Left ventricle myocardium inferior (tissue), 1 donor: ENCODE measurements around the gene WWP2. TPM values are rescaled to one million over a fixed set of nuclear protein-coding genes. Genes with fewer than 3 reads are reported as not detected.

Experiments
- DNase-seq: peaks from one replicate; pipeline ENCODE4 v3.0.0-alpha.2; 2020
- H3K27ac ChIP-seq: fragments of 200-600 bp; replicated peaks from 2 replicates; pipeline ENCODE4 v1.8.0; 2021
- H3K27me3 ChIP-seq: fragments of 200-600 bp; 2 replicates; pipeline ENCODE4 v1.8.0; 2021; ENCODE audit warnings: low read depth
- H3K36me3 ChIP-seq: fragments of 200-600 bp; 2 replicates; pipeline ENCODE4 v1.8.0; 2021
- H3K4me1 ChIP-seq: fragments of 200-600 bp; 2 replicates; pipeline ENCODE4 v1.8.0; 2021
- H3K4me3 ChIP-seq: fragments of 200-600 bp; 2 replicates; pipeline ENCODE4 v1.8.0; 2021; ENCODE audit warnings: mild to moderate bottlenecking, moderate library complexity
- H3K9me3 ChIP-seq: fragments of 200-600 bp; replicated peaks from 2 replicates; pipeline ENCODE4 v1.8.0; 2021
- CTCF ChIP-seq: fragments of 200-600 bp; IDR thresholded peaks from 2 replicates; pipeline ENCODE4 v1.8.0; 2021; ENCODE audit warnings: antibody characterized with exemption, mild to moderate bottlenecking, borderline replicate concordance
- intact Hi-C: fragments of 100-400 bp; cut with micrococcal nuclease; formaldehyde crosslinking; loops from one replicate; pipeline ENCODE4 v1.11.0; 2022
- total RNA-seq: library from RNA; stranded (reverse); fragmentation: NEBNext Ultra II Directional; extraction: Animal tissue kit (Norgen Biotek cat#: 25700); gene quantifications from one replicate; pipeline ENCODE4 v1.2.1, GENCODE V29; 2021
- donor health status: DM: no; HTN: yes; CAD: no; lungs with severe emphysema.

WWP2 gene
- total RNA-seq, 1 donor from 2014 or later: 21.3 TPM

DNA sequence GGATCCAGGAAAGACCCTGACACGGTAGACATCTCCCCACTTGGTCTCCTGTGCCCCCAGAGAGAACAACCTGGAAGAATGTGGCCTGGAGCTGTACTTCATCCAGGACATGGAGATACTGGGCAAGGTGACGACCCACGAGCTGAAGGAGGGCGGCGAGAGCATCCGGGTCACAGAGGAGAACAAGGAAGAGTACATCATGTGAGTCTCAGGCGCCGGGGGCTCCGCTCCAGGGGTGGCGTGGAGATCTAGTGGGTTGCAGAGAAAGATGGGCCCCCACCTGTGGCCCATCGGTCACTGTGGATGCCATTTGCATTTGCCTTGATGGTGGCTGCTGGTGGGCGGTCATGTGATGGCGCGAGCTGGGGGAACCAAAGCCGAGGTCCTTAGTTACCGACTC lies 174.1 kb downstream of the WWP2 start:
- Histone ChIP-seq H3K36me3 (peaks cover 100% of the 10 kb centered on the region), H3K27me3 (no peaks in the 10 kb centered on the region), H3K27ac (no peak overlapping the region), H3K4me1 (no peaks in the 10 kb centered on the region), H3K9me3 (no peaks in the 10 kb centered on the region), H3K4me3 (no peak overlapping the region)
- intact Hi-C loops: no loop called here
- no peak for TF ChIP-seq CTCF
- no peak for DNase-seq

DNA sequence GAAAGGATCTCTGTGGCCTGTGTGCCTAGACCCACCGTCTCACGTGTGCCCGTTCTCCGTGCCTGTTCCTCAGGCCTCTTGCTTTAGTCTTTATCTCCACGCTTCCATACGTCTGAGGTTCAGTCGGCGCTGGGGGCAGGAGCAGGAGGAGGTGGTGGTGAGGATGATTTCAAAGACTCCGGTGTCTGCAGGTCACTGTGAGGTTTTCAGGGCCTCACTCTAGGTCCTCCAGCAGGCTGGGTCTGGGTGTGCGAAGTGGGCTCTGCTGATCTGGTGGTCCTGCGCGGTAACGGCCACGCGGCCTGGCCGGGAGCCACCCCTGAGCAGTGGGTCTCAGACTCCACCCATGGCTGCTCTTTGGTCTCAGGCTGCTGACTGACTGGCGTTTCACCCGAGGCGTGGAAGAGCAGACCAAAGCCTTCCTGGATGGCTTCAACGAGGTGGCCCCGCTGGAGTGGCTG lies 174.6 kb downstream of the WWP2 start:
- peaks cover 96% of the 10 kb centered on the region for H3K36me3 ChIP-seq
- H3K4me3 ChIP-seq: no peak overlapping the region
- no peaks in the 10 kb centered on the region for H3K4me1 ChIP-seq
- no peak overlapping the region for H3K27ac ChIP-seq
- no peak for TF ChIP-seq CTCF
- H3K27me3 ChIP-seq: no peaks in the 10 kb centered on the region
- no peaks in the 10 kb centered on the region for H3K9me3 ChIP-seq
- intact Hi-C loops: no loop called here
- DNase-seq: no peak

DNA sequence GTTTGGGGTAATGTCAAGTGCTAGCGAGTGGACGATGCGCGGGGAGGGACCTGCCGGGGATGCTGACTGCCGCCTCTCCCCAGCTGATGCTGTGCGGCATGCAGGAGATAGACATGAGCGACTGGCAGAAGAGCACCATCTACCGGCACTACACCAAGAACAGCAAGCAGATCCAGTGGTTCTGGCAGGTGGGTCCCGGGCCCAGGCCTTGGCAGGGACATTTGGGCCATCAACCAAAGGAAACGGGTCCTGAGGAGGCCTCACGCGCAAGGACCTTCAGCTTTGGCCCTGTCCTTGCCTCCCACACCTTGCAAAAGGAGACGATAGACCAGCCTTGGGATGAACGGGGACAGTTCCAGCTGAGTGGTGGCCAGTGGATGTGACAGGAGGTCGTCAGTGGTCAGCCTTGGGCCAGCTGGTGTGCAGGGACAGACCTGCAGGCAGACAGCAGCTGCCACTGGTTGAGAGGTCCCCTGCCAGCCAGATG lies 175.4 kb downstream of the WWP2 start:
- Histone ChIP-seq H3K27ac (no peak overlapping the region), H3K4me1 (peaks cover 5% of the 10 kb centered on the region), H3K36me3 (peaks cover 88% of the 10 kb centered on the region), H3K4me3 (no peak overlapping the region), H3K27me3 (no peaks in the 10 kb centered on the region), H3K9me3 (no peaks in the 10 kb centered on the region)
- TF ChIP-seq CTCF: peak; percentile 30
- intact Hi-C loops: no loop called here
- DNase-seq: no peak

- intact Hi-C loops: no loop called here
- peaks cover 71% of the 10 kb centered on the region for H3K36me3 ChIP-seq
- no peak overlapping the region for H3K4me3 ChIP-seq
- no peak for DNase-seq
- no peak overlapping the region for H3K27ac ChIP-seq
- no peak for TF ChIP-seq CTCF
- H3K27me3 ChIP-seq: no peaks in the 10 kb centered on the region
- peaks cover 5% of the 10 kb centered on the region for H3K4me1 ChIP-seq
- H3K9me3 ChIP-seq: no peaks in the 10 kb centered on the region
Observed at GRCh38 chr16:69938981-69939820, 177.1 kb downstream of the WWP2 start.

- H3K27ac ChIP-seq: no peak overlapping the region
- DNase-seq: no peak
- no peak overlapping the region for H3K4me3 ChIP-seq
- H3K4me1 ChIP-seq: peaks cover 5% of the 10 kb centered on the region
- no peak for TF ChIP-seq CTCF
- H3K9me3 ChIP-seq: no peaks in the 10 kb centered on the region
- intact Hi-C loops: no loop called here
- H3K36me3 ChIP-seq: peaks cover 63% of the 10 kb centered on the region
- H3K27me3 ChIP-seq: no peaks in the 10 kb centered on the region
Observed at GRCh38 chr16:69939821-69940585, 177.9 kb downstream of the WWP2 start.
